HG02973 (cell line): ENCODE data around the gene PDXP.
"Not testable (repeated sequence)": the region's sequence is repeated elsewhere in the genome, so short reads cannot be mapped to it uniquely, and the experiment has no call there.

Source experiments
- ATAC-seq: cut with Tn5 transposase; IDR thresholded peaks from one replicate; pipeline ENCODE4 v1.9.1; 2021; ENCODE audit warnings: moderate library complexity; ENCODE audit not compliant: unreplicated experiment

Gene PDXP

DNA sequence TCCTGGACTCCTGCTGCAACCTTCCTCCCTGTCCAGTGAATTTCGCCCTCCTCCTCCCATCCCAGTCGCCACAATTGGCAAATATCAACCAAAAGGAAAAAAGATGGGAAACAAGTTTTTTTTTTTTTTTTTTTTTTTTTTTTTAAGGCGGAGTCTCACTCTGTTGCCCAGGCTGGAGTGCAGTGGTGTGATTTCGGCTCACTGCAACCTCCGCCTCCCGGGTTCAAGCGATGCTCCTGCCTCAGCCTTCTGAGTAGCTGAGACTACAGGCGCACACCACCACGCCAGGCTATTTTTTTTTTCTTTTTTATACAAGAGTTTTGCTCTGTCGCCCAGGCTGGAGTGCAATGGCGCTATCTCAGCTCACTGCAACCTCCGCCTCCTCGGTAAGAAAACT, 37.7 kb downstream of the PDXP start:
- not testable (repeated sequence) for ATAC-seq

DNA sequence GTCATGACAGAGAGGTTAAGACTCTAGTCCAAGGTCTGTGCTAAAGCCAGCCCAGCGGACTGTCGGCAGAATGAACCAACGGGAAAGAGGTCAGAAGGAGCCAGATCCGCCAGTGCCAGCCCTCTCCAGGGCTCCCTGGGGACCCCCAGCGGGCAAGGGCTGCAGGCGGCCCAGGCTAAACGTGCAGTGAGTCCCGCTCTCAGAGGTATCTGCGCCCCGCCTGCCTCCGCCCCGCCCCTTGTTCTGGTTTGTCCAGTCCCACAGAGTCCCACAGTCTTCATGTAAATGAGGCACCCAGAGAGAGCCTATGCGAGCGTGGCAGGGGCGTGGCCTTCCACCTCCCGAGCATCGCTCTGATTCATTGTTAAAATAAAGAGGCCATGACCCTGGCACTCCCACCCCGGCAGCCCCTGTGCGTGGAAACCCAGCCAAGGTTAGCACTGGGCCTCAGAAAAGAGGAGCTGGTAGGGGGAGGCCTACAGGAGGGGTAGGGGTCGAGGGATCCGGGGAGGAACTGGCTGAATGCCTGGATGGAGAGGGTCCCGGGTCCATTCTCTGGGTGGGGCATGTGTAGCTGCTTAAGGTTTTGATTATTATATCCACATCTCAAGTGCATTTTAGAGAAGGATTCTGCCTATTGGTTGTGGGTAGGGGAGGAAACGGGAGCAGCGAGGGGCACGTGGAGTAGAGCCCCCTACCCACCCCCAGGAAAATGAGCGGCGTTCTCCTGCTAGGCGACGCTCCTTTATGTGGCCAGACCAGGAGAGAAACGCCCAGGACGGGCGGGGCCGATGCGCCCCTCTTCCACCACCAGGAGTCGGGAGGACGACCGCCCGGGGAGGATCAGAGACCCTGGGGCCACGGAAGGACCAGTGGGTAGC, 38.4 kb downstream of the PDXP start, which contains the start of gene TRIOBP:
TSS of gene TRIOBP (plus strand) at position 392 of the 881 bp plus-strand sequence. CDS start 4,318 bp downstream, outside the sequence.
- peak; percentile 91 for ATAC-seq

DNA sequence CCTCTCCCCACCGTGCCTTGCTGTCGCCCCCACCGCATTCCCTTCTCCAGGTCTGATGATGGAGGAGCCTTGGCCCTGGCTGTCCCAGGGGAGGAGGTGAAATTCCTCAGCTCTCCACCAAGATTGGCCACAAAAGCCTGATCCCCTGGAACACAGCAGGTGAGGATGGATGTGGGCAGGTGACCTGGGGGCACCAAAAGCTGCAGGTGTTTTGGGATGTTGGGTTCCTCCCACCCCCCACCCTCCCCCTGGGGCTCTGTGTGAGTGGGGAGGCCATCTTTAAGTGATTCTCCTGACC, 39.0 kb downstream of the PDXP start:
- no peak for ATAC-seq

DNA sequence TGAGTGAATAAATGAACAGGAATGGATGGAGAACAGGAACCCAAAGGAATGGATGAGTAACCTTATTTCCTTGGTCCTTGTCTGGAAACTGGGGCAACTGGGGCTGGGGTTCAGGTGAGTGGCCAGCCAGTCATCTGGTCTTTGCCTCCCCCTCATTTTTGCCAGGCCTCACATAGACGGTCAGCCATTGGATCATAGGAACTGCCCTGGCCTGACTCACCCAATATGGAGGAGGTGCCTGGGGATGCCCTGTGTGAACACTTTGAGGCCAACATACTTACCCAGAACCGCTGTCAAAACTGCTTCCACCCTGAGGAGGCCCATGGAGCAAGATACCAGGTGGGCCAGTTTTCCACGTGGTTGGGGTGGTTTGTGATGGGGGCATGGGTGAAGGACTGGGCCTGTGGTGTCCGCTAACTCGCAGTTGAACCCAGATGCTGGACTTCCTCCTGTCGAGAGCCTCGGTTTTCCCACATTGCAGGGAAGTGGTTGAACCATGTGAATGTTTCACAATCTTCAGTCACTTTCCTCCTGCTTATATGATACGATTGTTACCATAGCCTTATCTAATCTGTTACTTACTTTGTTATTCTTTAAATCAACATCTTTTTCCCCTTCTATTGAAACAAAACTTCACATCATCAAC, 42.7 kb downstream of the PDXP start:
- ATAC-seq: no peak

DNA sequence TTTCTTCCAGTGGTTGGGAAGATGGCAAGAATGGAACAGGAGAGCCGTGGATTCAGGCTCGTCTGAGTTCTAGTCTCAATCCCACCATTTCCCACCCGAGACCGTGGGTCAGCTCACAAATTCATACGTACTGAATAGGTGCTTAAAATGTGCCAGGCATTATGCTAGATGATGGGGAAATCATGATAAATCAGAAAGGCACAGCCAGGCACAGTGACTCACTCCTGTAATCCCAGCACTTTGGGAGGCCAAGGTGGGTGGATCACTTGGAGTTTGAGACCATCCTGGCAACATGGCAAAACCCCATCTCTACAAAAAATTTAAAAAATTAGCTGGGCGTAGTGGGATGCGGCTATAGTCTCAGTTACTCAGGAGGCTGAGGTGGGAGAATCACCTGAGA, 45.4 kb downstream of the PDXP start:
- ATAC-seq: no peak

DNA sequence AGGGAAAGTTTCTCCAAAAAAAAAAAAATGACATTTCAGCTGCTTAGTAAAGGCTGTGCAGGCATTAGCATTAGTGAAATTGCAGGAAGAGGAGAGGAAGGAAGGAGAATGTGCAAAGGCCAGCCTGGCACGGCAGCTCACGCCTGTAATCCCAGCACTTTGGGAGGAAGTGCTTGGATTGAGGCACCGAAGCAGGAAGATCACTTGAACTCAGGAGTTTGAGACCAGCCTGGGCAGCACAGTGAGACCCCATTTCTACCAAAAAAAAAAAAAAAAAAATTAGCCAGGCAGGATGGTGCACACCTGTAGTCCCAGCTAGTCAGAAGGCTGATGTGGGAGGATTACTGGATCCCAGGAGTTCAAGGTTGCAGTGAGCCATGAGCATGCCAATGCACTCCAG, 46.1 kb downstream of the PDXP start:
- no peak for ATAC-seq

DNA sequence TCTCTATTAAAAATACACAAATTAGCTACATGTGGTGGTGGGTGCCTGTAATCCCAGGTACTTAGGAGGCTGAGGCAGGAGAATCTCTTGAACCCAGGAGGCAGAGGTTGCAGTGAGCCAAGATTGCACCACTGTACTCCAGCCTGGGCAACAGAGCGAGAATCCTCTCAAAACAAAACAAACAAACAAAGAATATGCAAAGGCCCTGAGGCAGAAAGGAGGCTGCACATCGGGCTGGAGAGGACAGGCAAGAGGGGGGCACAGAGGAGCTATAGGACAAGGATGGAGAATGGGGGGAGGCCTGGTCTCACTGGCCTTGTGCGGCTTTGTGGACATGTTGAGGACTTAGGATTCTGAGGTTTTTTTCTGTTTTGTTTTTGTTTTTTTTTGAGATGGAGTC, 46.7 kb downstream of the PDXP start:
- ATAC-seq: no peak

DNA sequence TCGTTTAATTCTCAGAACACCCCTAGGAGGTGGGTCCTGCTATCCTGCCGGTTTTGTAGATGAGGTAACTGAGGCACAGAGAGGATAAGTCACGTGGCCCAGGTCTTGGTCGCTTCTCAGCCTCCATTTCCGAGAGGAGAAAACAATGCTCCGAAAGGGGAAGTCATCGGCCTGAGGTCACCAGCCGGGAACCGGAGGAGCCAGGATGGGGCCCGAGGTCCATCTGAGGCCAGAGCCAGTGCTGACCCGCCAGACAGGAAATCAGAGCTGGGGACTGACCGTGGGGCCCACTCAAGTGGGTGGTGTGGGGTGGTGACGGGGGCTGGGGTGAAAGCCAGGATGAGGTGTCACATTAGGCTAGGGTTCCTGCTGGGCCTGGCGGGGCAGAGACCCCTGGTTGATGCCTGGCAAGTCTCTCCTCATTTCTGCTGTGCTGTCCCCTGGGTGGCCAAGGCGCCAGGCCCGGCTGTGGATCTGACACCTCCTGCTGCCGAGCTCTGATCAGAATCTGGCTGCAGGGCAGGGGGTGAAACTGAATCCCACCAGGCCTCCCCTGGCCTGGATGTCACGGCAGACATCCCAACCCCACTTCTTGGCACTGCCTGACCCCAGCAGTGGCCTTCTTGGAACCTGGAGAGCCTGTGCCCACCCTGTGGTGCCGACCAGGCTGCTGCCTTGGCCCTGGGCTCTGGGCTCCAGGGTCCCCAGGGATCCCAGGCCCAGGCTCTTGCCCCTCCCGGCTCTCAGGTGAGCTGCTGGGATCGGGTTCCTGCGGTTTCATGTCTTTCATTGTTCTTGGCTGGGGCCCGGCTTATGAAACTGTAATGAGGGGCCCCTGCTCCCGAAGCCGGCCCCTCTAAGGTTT, 50.3 kb downstream of the PDXP start:
- ATAC-seq: no peak

DNA sequence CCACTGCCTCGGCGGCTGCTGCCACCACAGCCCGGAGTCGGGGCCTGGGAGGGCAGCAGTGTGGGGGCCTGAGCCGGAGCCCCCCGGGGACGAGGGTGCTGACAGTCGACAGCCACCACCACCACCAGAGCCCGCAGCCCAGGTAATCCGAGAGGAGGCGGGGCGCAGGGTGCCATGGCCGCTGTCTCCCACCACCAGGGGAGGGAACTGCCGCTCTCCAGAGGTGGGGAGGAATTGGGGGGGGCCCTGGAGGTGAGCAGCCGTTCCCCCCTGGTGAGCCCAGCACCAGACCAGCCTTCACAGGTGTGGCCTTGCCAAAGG, 50.9 kb downstream of the PDXP start:
- ATAC-seq: no peak

DNA sequence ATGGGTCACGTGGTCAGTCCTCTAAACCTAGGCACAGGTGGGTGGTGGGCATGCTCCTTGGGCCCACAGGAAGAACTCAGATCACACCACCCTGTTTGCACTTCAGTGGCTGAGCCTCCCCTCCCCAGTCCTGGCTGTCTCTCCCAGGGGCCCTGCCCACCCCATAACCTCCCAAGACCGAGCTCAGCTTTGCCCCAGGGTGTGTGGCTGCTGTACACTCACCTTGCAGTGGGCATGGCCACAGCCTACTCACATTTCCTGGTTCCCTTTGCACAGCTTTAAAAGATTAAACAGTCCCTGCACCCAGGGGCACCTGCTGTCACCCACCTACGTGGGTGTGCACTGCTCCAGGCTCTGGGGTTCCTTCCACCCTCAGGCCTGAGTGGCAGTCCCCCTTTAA, 52.2 kb downstream of the PDXP start:
- ATAC-seq: no peak

DNA sequence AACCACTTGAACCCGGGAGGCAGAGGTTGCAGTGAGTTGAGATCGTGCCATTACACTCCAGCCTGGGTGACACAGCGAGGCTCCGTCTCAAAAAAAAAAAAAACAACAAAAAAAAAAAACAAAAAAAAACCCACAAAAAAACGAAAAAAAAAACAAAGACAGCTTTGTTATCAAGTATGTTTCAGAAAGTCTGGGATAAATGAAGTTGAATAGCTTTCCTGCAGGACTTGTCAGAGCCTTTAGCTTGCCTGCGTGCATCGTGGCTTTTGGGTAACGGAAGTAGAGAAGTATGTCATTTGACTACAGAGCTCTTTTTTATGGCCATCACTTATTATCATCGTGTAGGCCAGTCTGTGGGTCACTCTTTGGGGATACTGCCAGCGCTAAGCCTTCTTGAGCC, 53.0 kb downstream of the PDXP start:
- ATAC-seq: no peak

DNA sequence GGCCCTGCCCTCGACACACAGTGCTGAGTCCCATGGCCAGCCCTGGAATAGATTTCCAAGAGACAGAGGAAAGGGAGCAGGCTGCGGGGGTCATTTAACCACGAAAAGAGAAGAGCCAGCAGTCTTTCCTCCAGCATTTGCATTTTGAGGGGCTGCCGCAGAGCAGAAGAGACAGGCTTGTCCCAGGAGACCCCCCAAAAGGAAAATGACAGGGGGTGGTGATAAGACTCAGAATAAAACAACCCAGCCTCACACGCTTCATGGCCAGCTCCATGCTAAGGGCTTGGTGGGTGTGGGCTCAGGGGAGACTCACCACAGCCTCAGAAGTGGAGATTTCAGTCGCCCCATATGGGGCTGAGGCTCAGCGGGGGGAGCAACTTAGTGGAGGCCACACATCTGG, 55.2 kb downstream of the PDXP start:
- ATAC-seq: no peak

DNA sequence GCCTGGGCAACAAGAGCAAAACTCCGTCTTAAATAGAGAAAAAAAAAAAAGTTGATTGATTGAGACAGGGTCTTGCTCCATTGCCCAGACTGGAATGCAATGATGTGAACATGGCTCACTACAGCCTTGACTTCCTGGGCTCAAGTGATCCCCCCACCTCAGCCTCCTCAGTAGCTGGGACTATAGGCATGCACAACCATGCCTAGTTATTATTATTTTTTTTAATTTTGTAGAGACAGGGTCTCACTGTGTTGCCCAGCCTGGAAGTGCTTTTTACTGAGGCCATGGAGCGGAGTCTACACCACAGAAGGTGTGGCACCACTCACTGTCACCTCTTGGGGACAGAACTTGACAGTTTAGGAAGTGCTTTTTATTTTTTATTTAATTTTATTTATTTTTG, 56.1 kb downstream of the PDXP start:
- no peak for ATAC-seq

DNA sequence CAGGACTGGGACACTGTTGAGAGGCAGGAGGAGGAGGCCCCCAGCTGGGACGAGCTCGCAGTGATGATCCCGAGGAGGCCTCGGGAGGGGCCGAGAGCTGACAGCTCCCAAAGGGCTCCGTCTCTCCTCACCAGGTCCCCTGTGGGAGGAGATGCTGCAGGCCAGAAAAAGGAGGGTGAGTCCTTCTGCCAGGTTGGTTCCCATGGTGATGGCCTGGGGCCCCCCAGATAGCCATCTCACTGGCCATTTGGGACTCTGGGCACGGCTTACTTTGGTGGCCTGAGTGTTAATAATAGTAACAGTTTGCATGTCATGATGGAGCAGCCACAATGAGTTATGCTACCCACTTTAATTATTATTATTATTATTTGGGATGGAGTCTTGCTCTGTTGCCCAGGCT, 57.2 kb downstream of the PDXP start:
- no peak for ATAC-seq
